Midbrain (tissue), 1 donor: ENCODE results near the gene TTLL12.
"Not testable (repeated sequence)": the region's sequence is repeated elsewhere in the genome, so short reads cannot be mapped to it uniquely, and the experiment has no call there.

ENCODE experiments used
- DNase-seq: peaks from one replicate; lab custom pipeline; 2025; lab: John Stamatoyannopoulos, UW

Gene TTLL12

GRCh38 chr22:43154887-43155536, 31.9 kb downstream of the TTLL12 start:
- DNase-seq: no peak

- DNase-seq: no peak
Measured at GRCh38 chr22:43153899-43154298, 33.0 kb downstream of the TTLL12 start.

- DNase-seq: peak; percentile 13
Measured at GRCh38 chr22:43152357-43153071, 34.4 kb downstream of the TTLL12 start.

- no peak for DNase-seq
Measured at GRCh38 chr22:43152003-43152356, 35.0 kb downstream of the TTLL12 start.

- peak; percentile 85 for DNase-seq
Measured at GRCh38 chr22:43151251-43152002, 35.5 kb downstream of the TTLL12 start, which contains the start of gene TSPO. TSPO (plus strand) TSS chr22:43151559; CDS start chr22:43159239, 7,680 bp downstream.

- no peak for DNase-seq
Measured at GRCh38 chr22:43150731-43151206, 36.2 kb downstream of the TTLL12 start.

- DNase-seq: no peak
Measured at GRCh38 chr22:43148581-43148980, 38.4 kb downstream of the TTLL12 start.

GRCh38 chr22:43147821-43148220, 39.1 kb downstream of the TTLL12 start:
- no peak for DNase-seq

GRCh38 chr22:43146332-43146731, 40.6 kb downstream of the TTLL12 start:
- DNase-seq: not testable (repeated sequence)

GRCh38 chr22:43145371-43145770, 41.6 kb downstream of the TTLL12 start:
- DNase-seq: not testable (repeated sequence)

GRCh38 chr22:43144949-43145348, 42.0 kb downstream of the TTLL12 start:
- DNase-seq: no peak

- DNase-seq: peak; percentile 86
Measured at GRCh38 chr22:43142880-43143562, 43.9 kb downstream of the TTLL12 start, which contains the start of gene MCAT. MCAT (minus strand) TSS chr22:43143398; CDS start chr22:43143348, 50 bp downstream.

- DNase-seq: no peak
Measured at GRCh38 chr22:43136801-43137200, 50.1 kb downstream of the TTLL12 start.

GRCh38 chr22:43136255-43136654, 50.7 kb downstream of the TTLL12 start:
- no peak for DNase-seq

- no peak for DNase-seq
Measured at GRCh38 chr22:43135565-43135964, 51.4 kb downstream of the TTLL12 start.

GRCh38 chr22:43134553-43134952, 52.4 kb downstream of the TTLL12 start:
- DNase-seq: no peak

GRCh38 chr22:43133401-43133800, 53.5 kb downstream of the TTLL12 start:
- DNase-seq: no peak

GRCh38 chr22:43131773-43132501, 55.0 kb downstream of the TTLL12 start:
- DNase-seq: no peak

GRCh38 chr22:43129426-43130425, 57.2 kb downstream of the TTLL12 start:
- DNase-seq: no peak

GRCh38 chr22:43128928-43129424, 58.0 kb downstream of the TTLL12 start:
- no peak for DNase-seq
